K562 (cell line): ENCODE measurements around the gene ACO2. TPM values are rescaled to one million over a fixed set of nuclear protein-coding genes. Genes with fewer than 3 reads are reported as not detected.

ENCODE experiments used
- E2F8 ChIP-seq: fragments of 450-650 bp; IDR thresholded peaks from 2 replicates; pipeline ENCODE4 v1.7.1; 2018; ENCODE audit warnings: mild to moderate bottlenecking, low read depth; ENCODE audit not compliant: partially characterized antibody
- EGR1 ChIP-seq: fragments of 450-650 bp; conservative IDR thresholded peaks from 2 replicates; pipeline ENCODE4 v1.6.1; 2017; ENCODE audit warnings: mild to moderate bottlenecking
- ETV1 ChIP-seq: fragments of 450-650 bp; conservative IDR thresholded peaks from 2 replicates; pipeline ENCODE4 v1.6.1; 2016; ENCODE audit warnings: missing genetic modification characterization, control low read depth, low read depth, missing compliant biosample characterization
- FOXJ3 ChIP-seq: sonication (generic); formaldehyde crosslinking; IDR thresholded peaks from 2 replicates; pipeline ENCODE4 v1.4.0; 2020; ENCODE audit warnings: mild to moderate bottlenecking, missing genetic modification reagents
- HCFC1 ChIP-seq: IDR thresholded peaks from 2 replicates; pipeline ENCODE4 v1.6.1; 2012; ENCODE audit warnings: low read depth, low read length, improper control_type of control experiment
- HEY1 ChIP-seq: fragments of 250-450 bp; sonication (Bioruptor Pico); IDR thresholded peaks from 2 replicates; pipeline ENCODE4 v1.5.0; 2020; ENCODE audit warnings: mild to moderate bottlenecking, moderate library complexity, borderline replicate concordance
- JUND ChIP-seq, 2 experiments: IDR thresholded peaks; 2 replicates in 1 of 2; 3 replicates in 1 of 2; pipeline ENCODE4 v1.6.1; 2011; ENCODE audit warnings: borderline replicate concordance in 2 of 2, low read depth in 2 of 2, low read length in 2 of 2, improper control_type of control experiment in 1 of 2, missing biosample characterization in 1 of 2, missing genetic modification characterization in 1 of 2, missing genetic modification reagents in 1 of 2
- KDM1A ChIP-seq, 2 experiments: fragments of 450-650 bp; IDR thresholded peaks; 2 replicates each; pipeline ENCODE4 v1.6.1; 2016; ENCODE audit warnings: mild to moderate bottlenecking in 2 of 2
- NUFIP1 ChIP-seq: fragments of 450-650 bp; IDR thresholded peaks from 2 replicates; pipeline ENCODE4 v1.6.1; 2018; ENCODE audit not compliant: partially characterized antibody
- PHF8 ChIP-seq: fragments of 200-600 bp; sonication (generic); IDR thresholded peaks from 2 replicates; pipeline ENCODE4 v1.6.1; 2012; ENCODE audit warnings: mixed run types, mild to moderate bottlenecking, inconsistent platforms, low read length, moderate library complexity, borderline replicate concordance
- PRMT5 ChIP-seq: sonication (generic); formaldehyde crosslinking; IDR thresholded peaks from 2 replicates; pipeline ENCODE4 v1.5.0; 2020; ENCODE audit warnings: missing genetic modification reagents
- SFPQ ChIP-seq: fragments of 200-400 bp; formaldehyde crosslinking; IDR thresholded peaks from 2 replicates; pipeline ENCODE4 v1.6.1; 2017; ENCODE audit warnings: mild to moderate bottlenecking, low read depth, low read length, moderate library complexity
- SIN3A ChIP-seq, 2 experiments: fragments of 150-350 bp in 1 of 2; IDR thresholded peaks; 2 replicates each; pipeline ENCODE4 v1.6.1; 2011 to 2016; ENCODE audit warnings: borderline replicate concordance in 2 of 2, low read depth in 2 of 2, low read length in 2 of 2, mild to moderate bottlenecking in 2 of 2, moderate library complexity in 2 of 2; ENCODE audit not compliant: control insufficient read depth in 1 of 2
- SMAD3 ChIP-seq: fragments of 450-650 bp; formaldehyde crosslinking; conservative IDR thresholded peaks from 2 replicates; pipeline ENCODE4 v1.4.0; 2020; ENCODE audit warnings: mild to moderate bottlenecking
- U2AF1 ChIP-seq: fragments of 200-400 bp; formaldehyde crosslinking; optimal IDR thresholded peaks from 2 replicates; pipeline ENCODE3; 2017; ENCODE audit warnings: mild to moderate bottlenecking, low read depth, low read length, moderate library complexity
- ZFX ChIP-seq: sonication (generic); formaldehyde crosslinking; IDR thresholded peaks from 2 replicates; pipeline ENCODE4 v1.8.0; 2022; ENCODE audit warnings: mild to moderate bottlenecking, missing genetic modification reagents, moderate library complexity
- ZNF354B ChIP-seq: fragments of 250-450 bp; sonication (Bioruptor Pico); IDR thresholded peaks from 2 replicates; pipeline ENCODE4 v1.4.0; 2020
- polyA plus RNA-seq, 8 experiments: library from polyadenylated mRNA; depleted of rRNA in 4 of 8; stranded (reverse) in 5 of 8; unstranded in 3 of 8; fragments of >200 nt; fragmentation: Nextera tagmentation in 2 of 8; fragmentation: Illumina TruSeq in 1 of 8; extraction: Ambion mirVana in 2 of 8; extraction: Trizol in 1 of 8; gene quantifications; 2 replicates each; pipeline versions ENCODE4 v1.2.1 to v1.2.3, GENCODE V29; 2011 to 2014; ENCODE audit warnings: inconsistent platforms in 1 of 8, missing spikeins in 1 of 8
- total RNA-seq, 7 experiments: library from RNA; depleted of rRNA in 6 of 7; stranded (reverse); fragments of >200 nt in 6 of 7; fragmentation: Illumina TruSeq in 2 of 7; extraction: Trizol in 2 of 7; gene quantifications; 2 replicates each; pipeline versions ENCODE4 v1.2.1 to v1.2.3, GENCODE V29; 2011 to 2021; ENCODE audit warnings: low replicate concordance in 1 of 7
- TF ChIP-seq, protein P1 (sequence below): sonication (generic); formaldehyde crosslinking; IDR thresholded peaks from 2 replicates; pipeline ENCODE4 v1.8.0; 2022; ENCODE audit warnings: missing genetic modification reagents, mild to moderate bottlenecking, borderline replicate concordance

ACO2 gene
- total and polyA plus RNA-seq, 9 of the 15 experiments (the other 6 are each of a cell fraction or from before 2014, with no cell fraction given) = 16.2 to 119 (median 43.2) TPM

DNA sequence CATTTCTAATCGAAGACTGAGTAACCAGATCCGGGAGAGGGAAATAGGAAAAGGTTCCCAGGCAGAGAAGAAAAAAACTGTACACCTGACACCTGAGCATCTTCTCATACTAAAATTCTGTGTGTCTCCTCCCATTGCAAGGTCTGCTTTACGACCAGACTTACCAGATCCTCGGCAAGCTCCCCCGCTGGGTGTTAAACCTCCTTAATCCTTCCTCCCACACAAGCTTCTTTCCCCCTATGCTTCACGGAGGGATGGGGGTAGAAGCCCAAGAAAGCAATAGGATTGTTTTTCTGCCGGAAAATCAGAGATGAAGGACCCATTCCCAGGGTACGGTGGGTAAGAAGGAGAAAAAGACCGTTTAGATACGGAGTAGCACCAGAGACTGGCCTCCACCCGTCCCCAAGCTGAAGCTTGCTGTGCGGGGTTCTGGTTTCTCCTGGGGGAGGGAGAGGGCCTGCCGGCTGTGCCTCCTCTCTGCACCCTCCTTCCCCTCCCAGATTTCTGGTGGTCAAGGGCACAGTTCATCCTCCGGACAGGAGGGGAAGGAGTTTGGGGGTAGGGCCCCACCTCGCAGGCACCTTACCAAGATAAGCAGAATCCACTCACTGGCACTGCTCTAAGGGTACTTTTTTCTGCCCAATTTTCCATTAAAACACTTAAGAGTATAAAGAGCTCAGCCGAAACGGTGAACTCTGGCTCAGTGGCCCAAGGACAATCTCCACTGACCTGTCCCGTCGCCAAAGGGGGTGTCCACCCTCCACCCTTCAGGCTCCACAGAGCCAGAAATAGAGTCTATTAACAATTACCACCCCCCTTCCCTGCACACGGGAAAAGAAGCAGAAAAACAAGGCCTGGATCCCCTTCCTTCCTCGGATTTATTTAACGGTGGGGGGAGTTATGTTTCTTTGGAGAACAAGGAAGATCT is 23.5 kb upstream of the ACO2 start (continued):
- TF ChIP-seq SFPQ (no peak), HEY1 (CRISPR knock-in tag) (no peak), EGR1 (peak; percentile 63), HCFC1 (no peak), FOXJ3 (CRISPR knock-in tag) (no peak), JUND (IDR thresholded peaks at IDR 0.05; ENCODE audit: borderline replicate concordance, low read depth, low read length) (no peak), JUND (tag; IDR thresholded peaks at IDR 0.05; ENCODE audit: borderline replicate concordance, low read depth, low read length) (no peak), SMAD3 (no peak), PRMT5 (no peak), ETV1 (no peak), KDM1A (IDR thresholded peaks at IDR 0.05) (no peak), ZNF354B (CRISPR knock-in tag) (no peak), U2AF1 (no peak), E2F8 (no peak), SIN3A (IDR thresholded peaks at IDR 0.05; ENCODE audit: borderline replicate concordance in 2 of 2, control insufficient read depth in 1 of 2, low read depth in 2 of 2, low read length in 2 of 2) (0 out of 4 replicates have a peak, but pooled peaks of 1 of the 2 experiments have one; percentile 11), NUFIP1 (no peak), PHF8 (0 out of 2 replicates have a peak, but pooled peaks have one; percentile 3), ZFX (CRISPR knock-in tag) (peak; percentile 19; the same call in 1 of the 2 replicates)
- TF ChIP-seq, protein P1, sequence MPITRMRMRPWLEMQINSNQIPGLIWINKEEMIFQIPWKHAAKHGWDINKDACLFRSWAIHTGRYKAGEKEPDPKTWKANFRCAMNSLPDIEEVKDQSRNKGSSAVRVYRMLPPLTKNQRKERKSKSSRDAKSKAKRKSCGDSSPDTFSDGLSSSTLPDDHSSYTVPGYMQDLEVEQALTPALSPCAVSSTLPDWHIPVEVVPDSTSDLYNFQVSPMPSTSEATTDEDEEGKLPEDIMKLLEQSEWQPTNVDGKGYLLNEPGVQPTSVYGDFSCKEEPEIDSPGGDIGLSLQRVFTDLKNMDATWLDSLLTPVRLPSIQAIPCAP (CRISPR knock-in tag) = no peak
- TF ChIP-seq, all 486 proteins: peak for 8
